GM18870 (cell line): ENCODE results near the gene MBIP.
A peak's percentile ranks its signal among the peaks of the same experiment; 100 is the strongest.
"Not testable (repeated sequence)": the region's sequence is repeated elsewhere in the genome, so short reads cannot be mapped to it uniquely, and the experiment has no call there.

Experiments
- ATAC-seq: cut with Tn5 transposase; IDR thresholded peaks from one replicate; pipeline ENCODE4 v1.9.1; 2021; ENCODE audit warnings: moderate library complexity; ENCODE audit not compliant: unreplicated experiment

The MBIP gene, protein sequence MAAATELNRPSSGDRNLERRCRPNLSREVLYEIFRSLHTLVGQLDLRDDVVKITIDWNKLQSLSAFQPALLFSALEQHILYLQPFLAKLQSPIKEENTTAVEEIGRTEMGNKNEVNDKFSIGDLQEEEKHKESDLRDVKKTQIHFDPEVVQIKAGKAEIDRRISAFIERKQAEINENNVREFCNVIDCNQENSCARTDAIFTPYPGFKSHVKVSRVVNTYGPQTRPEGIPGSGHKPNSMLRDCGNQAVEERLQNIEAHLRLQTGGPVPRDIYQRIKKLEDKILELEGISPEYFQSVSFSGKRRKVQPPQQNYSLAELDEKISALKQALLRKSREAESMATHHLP

DNA sequence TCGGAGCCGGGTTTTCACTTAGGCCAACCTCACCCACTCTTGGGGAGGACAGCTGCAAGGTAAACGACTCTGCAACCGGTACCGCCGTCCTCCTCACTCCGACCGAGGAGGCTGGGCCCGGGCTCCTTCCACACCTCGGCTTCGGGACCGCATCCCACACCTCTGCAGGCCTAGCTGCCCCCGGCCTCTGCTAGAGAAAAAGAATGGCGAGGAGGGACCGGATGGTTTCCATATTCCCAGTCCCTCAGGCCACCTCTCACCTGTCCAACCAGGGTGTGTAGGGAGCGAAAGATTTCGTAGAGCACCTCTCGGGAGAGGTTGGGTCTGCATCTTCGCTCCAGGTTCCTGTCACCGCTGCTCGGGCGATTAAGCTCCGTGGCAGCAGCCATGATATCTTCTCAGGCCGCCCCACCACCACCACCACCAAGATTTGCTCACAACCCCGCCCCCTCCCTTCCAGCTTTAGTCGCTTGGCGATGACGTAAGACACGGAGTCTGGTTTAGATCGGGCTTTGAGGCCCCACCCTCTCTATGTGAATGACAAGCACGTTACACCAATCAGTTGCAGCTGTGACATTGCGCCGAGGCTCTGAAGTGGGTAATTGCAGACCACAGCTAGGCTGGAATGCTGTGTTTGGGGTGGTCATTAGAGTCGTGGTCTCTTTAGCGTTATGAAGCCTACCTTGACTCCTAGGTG, at the start of gene MBIP:
Gene MBIP (minus strand): TSS at position 438 of the 697 bp plus-strand sequence. CDS start 49 bp downstream, at position 389.
- ATAC-seq, result peak; percentile 97

DNA sequence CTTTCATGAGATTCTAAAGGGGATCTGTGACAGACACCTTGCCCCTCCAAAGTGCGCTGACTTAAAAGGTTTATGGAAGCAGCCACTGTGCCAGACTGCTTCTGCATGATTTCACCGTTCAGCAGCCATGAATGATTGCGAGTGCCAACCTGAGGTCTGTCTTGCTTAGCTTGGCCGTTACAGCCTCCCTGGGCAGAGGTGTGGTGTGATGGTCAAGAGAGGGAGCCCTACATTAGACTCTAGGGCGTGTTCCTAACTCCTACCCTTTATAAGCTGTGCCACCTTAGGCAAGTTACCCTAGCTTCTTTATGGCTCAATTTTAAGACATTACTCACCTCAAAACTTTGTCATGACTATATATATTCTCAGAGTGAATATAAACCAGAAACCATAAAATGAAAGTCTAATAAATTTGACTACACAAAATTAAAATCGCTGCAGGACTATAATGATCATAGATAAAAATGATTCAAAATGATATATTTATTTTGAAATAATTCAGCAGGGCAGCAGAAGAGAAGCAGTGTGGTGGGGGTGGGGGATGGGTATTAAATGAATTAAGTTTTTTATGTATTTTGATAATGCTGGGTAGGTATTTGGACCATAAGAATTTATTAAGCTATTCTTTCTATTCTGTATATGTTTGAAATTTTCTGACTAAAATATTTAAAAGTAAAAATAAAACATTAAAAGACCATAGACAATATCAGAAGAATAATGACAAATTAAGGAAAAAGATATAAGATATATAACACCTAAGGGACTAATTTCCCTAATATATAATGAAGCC, 47.7 kb upstream of the MBIP start:
- ATAC-seq, result no peak

GRCh38 chr14:36365766-36366165, 45.3 kb upstream of the MBIP start:
- no peak for ATAC-seq

DNA sequence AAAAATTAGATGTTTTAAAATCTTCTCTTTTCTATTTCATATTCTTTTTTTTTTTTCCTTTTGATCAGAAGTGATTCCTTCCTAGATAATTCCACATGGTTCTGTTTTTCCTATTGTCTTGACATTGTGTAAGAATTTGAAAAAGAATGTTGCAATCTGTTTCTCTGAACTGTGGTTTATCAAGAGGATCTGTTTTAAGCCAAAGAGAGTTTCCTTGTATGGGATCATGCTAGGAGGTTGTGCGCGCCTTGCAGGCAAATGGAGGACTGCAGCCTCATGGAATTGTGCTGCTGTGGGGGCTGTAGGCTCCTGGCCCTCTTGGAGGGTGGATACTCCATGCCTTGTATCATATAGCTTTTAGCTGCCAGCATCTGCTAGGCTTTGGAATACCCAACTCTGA, 43.3 kb upstream of the MBIP start:
- no peak for ATAC-seq

GRCh38 chr14:36362648-36363047, 42.2 kb upstream of the MBIP start:
- ATAC-seq, result no peak

DNA sequence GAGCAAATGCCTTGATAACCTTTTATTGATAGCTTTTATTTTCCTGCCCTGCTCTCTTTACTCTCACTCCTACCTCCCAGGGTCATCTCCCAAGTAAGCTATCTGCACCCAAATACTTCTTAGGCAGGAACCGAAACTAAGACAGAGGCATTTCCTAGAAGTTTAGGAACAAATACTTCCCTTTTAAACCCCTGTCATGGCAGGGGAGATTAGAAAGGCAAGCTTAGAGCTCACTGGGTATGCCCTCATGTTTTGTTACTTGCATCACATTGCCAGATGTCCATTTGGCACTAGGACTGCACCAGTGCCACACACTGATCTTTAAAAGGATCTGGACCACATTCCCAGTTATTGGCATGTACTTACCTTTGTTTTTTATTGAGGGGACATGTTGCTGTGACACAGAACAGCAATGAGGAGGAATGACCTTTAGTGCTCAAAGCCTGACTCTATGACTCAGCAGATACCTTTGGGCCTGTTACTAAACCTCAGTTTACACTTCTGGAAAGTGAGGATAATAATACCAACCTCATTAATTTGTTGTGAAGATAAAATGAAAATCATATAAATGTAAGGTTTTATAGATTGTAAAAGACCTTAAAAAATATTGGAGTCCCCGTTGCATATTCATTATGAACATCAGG, 40.9 kb upstream of the MBIP start:
- ATAC-seq, result no peak

DNA sequence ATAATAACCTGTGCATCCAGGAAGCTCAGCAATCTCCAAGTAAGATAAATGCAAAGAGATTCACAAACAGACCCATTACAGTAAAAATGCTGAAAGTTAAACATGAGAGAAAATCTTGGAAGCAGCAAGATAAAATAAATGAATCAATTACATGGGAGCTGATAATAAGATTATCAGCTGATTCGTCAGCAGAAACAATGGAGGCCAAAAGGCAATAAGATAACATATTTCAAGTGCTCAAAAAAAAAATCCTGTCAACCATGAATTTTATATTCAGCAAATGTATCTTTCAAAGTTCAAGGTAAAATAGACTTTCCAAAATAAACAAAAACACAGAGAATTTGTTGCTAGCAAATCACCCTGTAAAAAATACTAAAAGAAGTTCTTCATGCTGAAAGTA, 36.4 kb upstream of the MBIP start:
- no peak for ATAC-seq

DNA sequence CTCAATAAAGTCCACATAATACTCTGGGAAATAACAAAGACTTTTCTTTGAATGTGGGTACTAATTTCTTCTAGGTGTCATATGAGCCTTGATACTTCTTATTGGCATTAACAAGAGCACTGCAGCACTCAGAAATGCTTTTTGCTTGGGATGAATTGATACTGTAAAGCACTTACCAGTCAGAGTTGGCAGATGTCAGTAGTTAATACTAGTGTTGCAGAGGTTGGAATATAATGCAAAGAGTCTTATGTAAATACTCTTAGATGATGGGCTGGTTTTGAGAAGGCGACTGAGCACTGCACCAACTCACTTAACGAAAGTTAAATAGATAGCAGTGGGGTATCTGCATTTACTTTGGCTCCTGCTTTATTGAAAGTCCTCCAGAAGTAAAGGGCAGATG, 25.6 kb upstream of the MBIP start:
- ATAC-seq, result no peak

- ATAC-seq, result no peak
Measured at GRCh38 chr14:36344211-36344610, 23.8 kb upstream of the MBIP start.

DNA sequence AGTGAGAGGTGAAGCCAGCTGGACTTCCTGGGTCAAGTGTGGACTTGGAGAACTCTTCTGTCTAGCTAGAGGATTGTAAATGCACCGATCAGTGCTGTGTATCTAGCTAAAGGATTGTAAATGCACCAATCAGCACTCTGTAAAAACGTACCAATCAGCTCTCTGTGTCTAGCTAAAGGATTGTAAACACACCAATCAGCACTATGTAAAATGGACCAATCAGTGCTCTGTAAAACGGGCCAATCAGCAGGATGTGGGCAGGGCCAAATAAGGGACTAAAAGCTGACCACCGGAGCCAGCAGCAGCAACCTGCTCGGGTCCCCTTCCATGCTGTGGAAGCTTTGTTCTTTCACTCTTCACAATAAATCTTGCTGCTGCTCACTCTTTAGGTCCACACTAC, 21.4 kb upstream of the MBIP start:
- ATAC-seq, result not testable (repeated sequence)

DNA sequence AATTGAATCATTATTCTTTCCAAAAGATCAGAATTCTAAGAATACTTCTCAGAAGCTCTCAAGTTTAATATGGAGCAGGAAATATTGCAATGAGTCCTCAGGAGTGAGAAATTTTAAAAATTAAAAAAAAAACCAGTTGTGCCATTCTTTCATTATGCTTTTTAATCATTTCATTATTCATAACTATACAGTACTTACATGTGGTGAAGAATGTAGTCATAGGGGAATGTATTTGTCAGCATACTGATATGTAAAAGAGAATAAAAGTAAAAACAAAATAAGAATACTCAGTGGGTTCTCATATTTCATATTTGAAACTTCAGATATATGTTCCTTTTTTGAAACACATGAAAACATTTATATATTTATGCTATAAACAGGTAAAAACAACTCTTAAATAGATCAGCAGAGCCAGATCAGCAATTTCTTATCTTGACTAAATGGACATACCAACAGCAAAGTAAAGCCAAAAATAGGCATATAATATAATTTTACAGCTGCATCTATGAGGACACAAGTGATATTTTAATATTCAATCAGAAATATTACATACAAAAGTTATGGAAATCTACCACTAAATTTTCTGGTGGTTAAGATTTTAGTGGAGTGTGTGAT, 19.9 kb upstream of the MBIP start:
- no peak for ATAC-seq

DNA sequence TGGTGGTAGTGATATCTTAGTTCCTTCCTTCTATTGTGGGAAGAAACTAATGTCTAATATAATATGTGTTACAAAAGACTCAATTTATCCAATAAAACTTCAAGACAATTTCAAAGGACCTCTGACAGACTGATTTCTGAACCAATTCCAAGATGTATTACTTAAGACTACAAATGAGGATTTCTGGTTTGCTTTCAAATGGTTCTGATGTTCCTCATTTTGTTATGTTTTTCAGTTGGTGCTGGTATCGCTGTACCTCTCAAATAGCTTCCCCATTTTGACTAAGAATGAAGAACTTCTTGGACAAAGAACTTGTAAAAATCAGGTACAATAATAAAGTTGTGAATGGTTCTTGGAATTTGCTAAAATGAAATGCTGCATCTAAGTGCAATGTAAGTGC, 19.4 kb upstream of the MBIP start:
- no peak for ATAC-seq

GRCh38 chr14:36333119-36333518, 12.7 kb upstream of the MBIP start:
- no peak for ATAC-seq

- ATAC-seq, result not testable (repeated sequence)
Measured at GRCh38 chr14:36327573-36327972, 7.1 kb upstream of the MBIP start.

DNA sequence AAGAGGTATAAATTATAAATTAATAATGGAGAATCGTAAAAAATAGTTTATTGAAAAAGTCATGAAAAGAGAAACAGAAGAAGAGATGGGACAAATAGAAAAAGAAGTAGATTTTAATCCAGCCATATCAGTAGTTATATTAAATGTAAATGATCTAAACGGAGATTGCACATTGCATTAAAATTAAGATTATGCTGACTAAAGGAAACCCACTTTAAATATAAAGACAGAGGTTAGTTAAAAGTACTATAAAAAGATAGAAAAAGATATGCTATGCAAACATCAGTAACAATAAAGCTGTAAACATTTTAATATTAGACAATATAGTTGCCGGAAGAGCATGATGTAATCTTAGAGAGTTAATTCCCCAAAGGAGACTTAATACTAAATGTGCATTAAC, 5.4 kb upstream of the MBIP start:
- no peak for ATAC-seq

DNA sequence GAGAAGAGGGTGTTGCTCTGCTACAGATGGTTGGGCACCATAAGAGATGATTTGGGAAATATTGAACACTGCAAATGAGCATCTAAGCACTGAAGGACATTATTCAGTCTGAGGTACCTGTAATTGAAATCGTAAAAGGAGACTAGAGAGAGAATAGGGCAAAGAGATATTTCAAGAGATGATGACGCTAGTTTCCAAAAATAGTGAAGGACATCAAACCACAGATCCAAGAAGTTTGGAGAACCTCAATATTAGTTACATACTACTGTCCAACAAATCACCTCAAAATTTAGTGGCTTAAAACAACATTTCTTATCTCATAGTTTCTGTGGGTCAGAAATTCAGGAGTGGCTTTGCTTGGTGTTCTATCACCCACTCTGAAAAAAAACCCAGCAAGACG, 4.5 kb upstream of the MBIP start:
- no peak for ATAC-seq

- ATAC-seq, result peak; percentile 25
Measured at GRCh38 chr14:36320897-36321381, 502 bp upstream of the MBIP start.

- no peak for ATAC-seq
Measured at GRCh38 chr14:36319899-36320199, 588 bp downstream of the MBIP start.

DNA sequence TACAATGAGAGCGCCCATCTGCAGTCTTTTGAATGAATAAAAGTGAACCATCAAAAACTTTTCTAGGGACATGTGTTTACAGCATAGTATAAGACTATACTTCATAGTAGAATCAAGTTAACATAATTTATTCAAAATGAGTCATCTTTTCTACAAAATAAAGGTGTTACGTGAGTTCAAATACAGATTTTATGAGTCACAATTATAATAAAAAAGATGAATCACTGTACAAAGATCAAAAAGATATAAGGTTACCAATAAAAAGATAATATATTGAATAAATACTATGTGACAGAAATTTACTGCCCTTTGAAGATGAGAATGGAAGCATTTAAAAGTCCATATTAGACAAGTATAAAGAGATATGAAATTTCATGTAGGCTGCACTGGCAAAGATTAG, 2.8 kb downstream of the MBIP start:
- ATAC-seq, result no peak

DNA sequence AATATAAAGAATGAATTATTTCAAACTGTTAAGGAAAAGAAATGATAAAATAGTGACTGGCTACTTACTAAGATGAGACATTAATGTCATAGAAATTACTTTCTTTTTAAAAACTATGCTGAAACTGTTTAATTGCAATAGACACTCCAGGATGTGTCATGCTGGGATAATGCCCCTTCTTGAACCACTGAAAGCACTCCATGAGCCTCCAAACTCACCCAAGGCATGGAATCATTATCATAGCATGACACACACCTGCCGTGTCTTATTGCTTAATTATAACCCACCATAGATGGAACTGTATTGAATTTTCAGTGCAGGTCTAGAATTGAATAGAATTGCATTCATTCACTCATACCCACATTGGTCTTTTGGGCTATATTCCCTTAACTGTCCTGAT, 4.3 kb downstream of the MBIP start:
- no peak for ATAC-seq
